ENCODE data around the gene ROGDI.

DNA sequence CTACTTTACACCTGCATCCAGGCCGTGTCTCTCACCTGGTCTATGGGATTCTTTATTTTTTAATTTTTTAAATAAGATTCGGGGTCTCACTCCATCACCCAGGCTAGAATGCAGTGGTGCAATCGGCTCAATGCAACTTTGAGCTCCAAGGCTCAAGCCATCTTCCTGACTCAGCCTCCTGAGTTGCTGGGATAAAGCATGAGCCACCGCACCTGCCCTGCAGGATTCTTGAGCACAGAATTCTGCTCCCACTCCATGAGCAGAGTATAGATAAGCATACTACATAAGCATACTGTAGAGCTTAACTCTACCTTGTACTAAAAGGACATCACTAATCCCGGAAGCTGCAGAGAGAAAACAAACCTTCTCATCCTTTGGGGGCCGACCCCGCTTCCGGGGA lies 29.2 kb upstream of the ROGDI start:
- no peak for TF ChIP-seq RORA (CRISPR knock-in tag; IDR thresholded peaks at IDR 0.05)
- TF ChIP-seq TCF7 (IDR thresholded peaks at IDR 0.05; ENCODE audit: low read depth): no peak
- TF ChIP-seq, protein P1, sequence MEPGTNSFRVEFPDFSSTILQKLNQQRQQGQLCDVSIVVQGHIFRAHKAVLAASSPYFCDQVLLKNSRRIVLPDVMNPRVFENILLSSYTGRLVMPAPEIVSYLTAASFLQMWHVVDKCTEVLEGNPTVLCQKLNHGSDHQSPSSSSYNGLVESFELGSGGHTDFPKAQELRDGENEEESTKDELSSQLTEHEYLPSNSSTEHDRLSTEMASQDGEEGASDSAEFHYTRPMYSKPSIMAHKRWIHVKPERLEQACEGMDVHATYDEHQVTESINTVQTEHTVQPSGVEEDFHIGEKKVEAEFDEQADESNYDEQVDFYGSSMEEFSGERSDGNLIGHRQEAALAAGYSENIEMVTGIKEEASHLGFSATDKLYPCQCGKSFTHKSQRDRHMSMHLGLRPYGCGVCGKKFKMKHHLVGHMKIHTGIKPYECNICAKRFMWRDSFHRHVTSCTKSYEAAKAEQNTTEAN (CRISPR knock-in tag; conservative IDR thresholded peaks at IDR 0.05): no peak
- TF ChIP-seq HOXA9 (CRISPR knock-in tag; IDR thresholded peaks at IDR 0.05; ENCODE audit: borderline replicate concordance): no peak
- TF ChIP-seq, protein P2, sequence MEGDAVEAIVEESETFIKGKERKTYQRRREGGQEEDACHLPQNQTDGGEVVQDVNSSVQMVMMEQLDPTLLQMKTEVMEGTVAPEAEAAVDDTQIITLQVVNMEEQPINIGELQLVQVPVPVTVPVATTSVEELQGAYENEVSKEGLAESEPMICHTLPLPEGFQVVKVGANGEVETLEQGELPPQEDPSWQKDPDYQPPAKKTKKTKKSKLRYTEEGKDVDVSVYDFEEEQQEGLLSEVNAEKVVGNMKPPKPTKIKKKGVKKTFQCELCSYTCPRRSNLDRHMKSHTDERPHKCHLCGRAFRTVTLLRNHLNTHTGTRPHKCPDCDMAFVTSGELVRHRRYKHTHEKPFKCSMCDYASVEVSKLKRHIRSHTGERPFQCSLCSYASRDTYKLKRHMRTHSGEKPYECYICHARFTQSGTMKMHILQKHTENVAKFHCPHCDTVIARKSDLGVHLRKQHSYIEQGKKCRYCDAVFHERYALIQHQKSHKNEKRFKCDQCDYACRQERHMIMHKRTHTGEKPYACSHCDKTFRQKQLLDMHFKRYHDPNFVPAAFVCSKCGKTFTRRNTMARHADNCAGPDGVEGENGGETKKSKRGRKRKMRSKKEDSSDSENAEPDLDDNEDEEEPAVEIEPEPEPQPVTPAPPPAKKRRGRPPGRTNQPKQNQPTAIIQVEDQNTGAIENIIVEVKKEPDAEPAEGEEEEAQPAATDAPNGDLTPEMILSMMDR (CRISPR knock-in tag; IDR thresholded peaks at IDR 0.05): no peak
- TF ChIP-seq CHD2 (IDR thresholded peaks at IDR 0.05; ENCODE audit: low read depth, low read length): no peak
- no peak for TF ChIP-seq CBX5 (CRISPR knock-in tag; IDR thresholded peaks at IDR 0.05; ENCODE audit: borderline replicate concordance)
